K562 (cell line): ENCODE results near the gene POC1B. TPM values are rescaled to one million over a fixed set of nuclear protein-coding genes. Genes with fewer than 3 reads are reported as not detected.

ENCODE experiments used
- ADNP ChIP-seq: fragments of 200-800 bp; sonication (Bioruptor generic); IDR thresholded peaks from 2 replicates; pipeline ENCODE4 v1.6.1; 2016; ENCODE audit warnings: missing genetic modification characterization, missing compliant biosample characterization
- BRF2 ChIP-seq: IDR thresholded peaks from 3 replicates; pipeline ENCODE4 v1.6.1; 2011; ENCODE audit warnings: borderline replicate concordance, mild to moderate bottlenecking; ENCODE audit not compliant: insufficient read length, insufficient read depth
- CBX1 ChIP-seq: sonication (generic); IDR thresholded peaks from 2 replicates; pipeline ENCODE4 v1.6.1; 2016; ENCODE audit warnings: antibody characterized with exemption, low read depth, mild to moderate bottlenecking
- CHD7 ChIP-seq: fragments of 200-600 bp; sonication (generic); IDR thresholded peaks from one replicate; pipeline ENCODE4 v1.6.1; 2012; ENCODE audit warnings: mild to moderate bottlenecking, low read depth, low read length, inconsistent platforms
- HOXB6 ChIP-seq: fragments of 250-450 bp; sonication (Bioruptor Pico); IDR thresholded peaks from 2 replicates; pipeline ENCODE4 v1.5.1; 2022; ENCODE audit warnings: mild to moderate bottlenecking, borderline replicate concordance
- IFI16 ChIP-seq: fragments of 250-450 bp; sonication (Bioruptor Pico); IDR thresholded peaks from 2 replicates; pipeline ENCODE4 v2.1.2; 2022; ENCODE audit warnings: mild to moderate bottlenecking, inconsistent platforms
- PREB ChIP-seq: sonication (generic); formaldehyde crosslinking; IDR thresholded peaks from 2 replicates; pipeline ENCODE4 v1.8.1; 2023; ENCODE audit warnings: mild to moderate bottlenecking, missing genetic modification reagents
- ZNF263 ChIP-seq: sonication (generic); formaldehyde crosslinking; IDR thresholded peaks from 2 replicates; pipeline ENCODE4 v1.8.0; 2022; ENCODE audit warnings: mild to moderate bottlenecking, missing genetic modification reagents, borderline replicate concordance
- ZNF79 ChIP-seq: fragments of 250-450 bp; sonication (Bioruptor Pico); IDR thresholded peaks from 2 replicates; pipeline ENCODE4 v1.4.0; 2020; ENCODE audit warnings: low read depth, mild to moderate bottlenecking, moderate library complexity
- polyA plus RNA-seq, 8 experiments: library from polyadenylated mRNA; depleted of rRNA in 4 of 8; stranded (reverse) in 5 of 8; unstranded in 3 of 8; fragments of >200 nt; fragmentation: Nextera tagmentation in 2 of 8; fragmentation: Illumina TruSeq in 1 of 8; extraction: Ambion mirVana in 2 of 8; extraction: Trizol in 1 of 8; gene quantifications; 2 replicates each; pipeline versions ENCODE4 v1.2.1 to v1.2.3, GENCODE V29; 2011 to 2014; ENCODE audit warnings: inconsistent platforms in 1 of 8, missing spikeins in 1 of 8
- total RNA-seq, 7 experiments: library from RNA; depleted of rRNA in 6 of 7; stranded (reverse); fragments of >200 nt in 6 of 7; fragmentation: Illumina TruSeq in 2 of 7; extraction: Trizol in 2 of 7; gene quantifications; 2 replicates each; pipeline versions ENCODE4 v1.2.1 to v1.2.3, GENCODE V29; 2011 to 2021; ENCODE audit warnings: low replicate concordance in 1 of 7
- TF ChIP-seq, protein P1 (sequence below): sonication (generic); formaldehyde crosslinking; IDR thresholded peaks from 2 replicates; pipeline ENCODE4 v1.8.0; 2022; ENCODE audit warnings: mild to moderate bottlenecking, missing genetic modification reagents

Gene POC1B
- total and polyA plus RNA-seq, 9 of the 15 experiments (the other 6 are each of a cell fraction or from before 2014, with no cell fraction given), result 4.5 to 16.1 (median 10.4) TPM

GRCh38 chr12:89370850-89371249, 155.0 kb downstream of the POC1B start (continued):
- TF ChIP-seq CHD7, result no peak
- no peak for TF ChIP-seq HOXB6
- no peak for TF ChIP-seq ADNP (tag)
- no peak for TF ChIP-seq IFI16
- TF ChIP-seq, protein P1, sequence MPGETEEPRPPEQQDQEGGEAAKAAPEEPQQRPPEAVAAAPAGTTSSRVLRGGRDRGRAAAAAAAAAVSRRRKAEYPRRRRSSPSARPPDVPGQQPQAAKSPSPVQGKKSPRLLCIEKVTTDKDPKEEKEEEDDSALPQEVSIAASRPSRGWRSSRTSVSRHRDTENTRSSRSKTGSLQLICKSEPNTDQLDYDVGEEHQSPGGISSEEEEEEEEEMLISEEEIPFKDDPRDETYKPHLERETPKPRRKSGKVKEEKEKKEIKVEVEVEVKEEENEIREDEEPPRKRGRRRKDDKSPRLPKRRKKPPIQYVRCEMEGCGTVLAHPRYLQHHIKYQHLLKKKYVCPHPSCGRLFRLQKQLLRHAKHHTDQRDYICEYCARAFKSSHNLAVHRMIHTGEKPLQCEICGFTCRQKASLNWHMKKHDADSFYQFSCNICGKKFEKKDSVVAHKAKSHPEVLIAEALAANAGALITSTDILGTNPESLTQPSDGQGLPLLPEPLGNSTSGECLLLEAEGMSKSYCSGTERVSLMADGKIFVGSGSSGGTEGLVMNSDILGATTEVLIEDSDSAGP (CRISPR knock-in tag), result no peak
- TF ChIP-seq ZNF79, result no peak
- TF ChIP-seq BRF2, result no peak
- no peak for TF ChIP-seq PREB (CRISPR knock-in tag)
- TF ChIP-seq CBX1, result no peak
- no peak for TF ChIP-seq ZNF263 (CRISPR knock-in tag)
